Measurements from ENCODE around the gene VEZT.

DNA sequence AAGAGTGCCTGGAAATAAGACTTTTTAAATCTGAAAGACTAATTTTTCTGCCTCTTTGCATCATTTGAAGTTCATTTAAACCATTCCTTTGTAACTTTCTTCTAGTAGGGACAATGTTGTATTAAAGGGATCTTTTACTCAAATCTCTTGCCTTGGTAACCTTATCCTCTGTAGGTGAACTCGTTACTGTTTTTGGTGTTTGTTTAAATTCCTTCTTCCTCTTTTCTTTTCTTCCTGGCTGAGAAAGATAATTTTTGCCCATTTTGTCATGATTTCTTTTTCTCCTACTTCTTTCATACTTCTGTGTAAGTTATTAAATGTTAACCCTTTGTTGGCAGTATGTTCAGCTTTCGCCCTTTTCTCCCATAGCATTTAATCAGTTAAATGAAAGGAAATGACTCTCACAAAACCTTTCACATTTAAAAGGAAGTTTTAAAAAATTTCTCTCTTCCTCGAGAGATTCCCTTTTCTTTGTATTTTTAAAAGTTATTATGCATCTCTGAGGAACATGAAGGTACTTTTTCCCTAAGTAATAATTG is 10.3 kb downstream of the VEZT start:
- TF ChIP-seq, protein P1, sequence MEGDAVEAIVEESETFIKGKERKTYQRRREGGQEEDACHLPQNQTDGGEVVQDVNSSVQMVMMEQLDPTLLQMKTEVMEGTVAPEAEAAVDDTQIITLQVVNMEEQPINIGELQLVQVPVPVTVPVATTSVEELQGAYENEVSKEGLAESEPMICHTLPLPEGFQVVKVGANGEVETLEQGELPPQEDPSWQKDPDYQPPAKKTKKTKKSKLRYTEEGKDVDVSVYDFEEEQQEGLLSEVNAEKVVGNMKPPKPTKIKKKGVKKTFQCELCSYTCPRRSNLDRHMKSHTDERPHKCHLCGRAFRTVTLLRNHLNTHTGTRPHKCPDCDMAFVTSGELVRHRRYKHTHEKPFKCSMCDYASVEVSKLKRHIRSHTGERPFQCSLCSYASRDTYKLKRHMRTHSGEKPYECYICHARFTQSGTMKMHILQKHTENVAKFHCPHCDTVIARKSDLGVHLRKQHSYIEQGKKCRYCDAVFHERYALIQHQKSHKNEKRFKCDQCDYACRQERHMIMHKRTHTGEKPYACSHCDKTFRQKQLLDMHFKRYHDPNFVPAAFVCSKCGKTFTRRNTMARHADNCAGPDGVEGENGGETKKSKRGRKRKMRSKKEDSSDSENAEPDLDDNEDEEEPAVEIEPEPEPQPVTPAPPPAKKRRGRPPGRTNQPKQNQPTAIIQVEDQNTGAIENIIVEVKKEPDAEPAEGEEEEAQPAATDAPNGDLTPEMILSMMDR (IDR thresholded peaks at IDR 0.05; ENCODE audit: poor library complexity) = no peak
- TF ChIP-seq EZH2phosphoT487 (IDR thresholded peaks at IDR 0.05; ENCODE audit: low read depth, severe bottlenecking, unreplicated experiment) (no peak), EZH2 (IDR thresholded peaks at IDR 0.05; ENCODE audit: borderline replicate concordance) (no peak)
